HepG2 (cell line): ENCODE results near the gene SLC25A10. TPM values are rescaled to one million over a fixed set of nuclear protein-coding genes. Genes with fewer than 3 reads are reported as not detected.

Experiments
- AGO1 ChIP-seq: fragments of 200-400 bp; formaldehyde crosslinking; IDR thresholded peaks from 2 replicates; pipeline ENCODE4 v1.6.1; 2017; ENCODE audit warnings: mild to moderate bottlenecking, low read depth, low read length, moderate library complexity; ENCODE audit not compliant: poor library complexity, severe bottlenecking
- AGO2 ChIP-seq: fragments of 200-400 bp; formaldehyde crosslinking; optimal IDR thresholded peaks from 2 replicates; pipeline ENCODE3; 2017; ENCODE audit warnings: mild to moderate bottlenecking, low read depth, low read length, moderate library complexity
- ATF7-NPFF ChIP-seq: sonication (generic); formaldehyde crosslinking; IDR thresholded peaks from 2 replicates; pipeline ENCODE4 v1.8.1; 2023; ENCODE audit warnings: mild to moderate bottlenecking, low read depth, missing genetic modification reagents, moderate library complexity
- DR1 ChIP-seq: sonication (generic); formaldehyde crosslinking; IDR thresholded peaks from 2 replicates; pipeline ENCODE4 v1.8.0; 2021; ENCODE audit warnings: mild to moderate bottlenecking, missing genetic modification reagents, inconsistent platforms
- EP300 ChIP-seq, 3 experiments: sonication (generic) in 1 of 3; formaldehyde crosslinking in 1 of 3; IDR thresholded peaks; 2 replicates each; pipeline versions ENCODE4 v1.5.1 to v1.6.1; 2011 to 2020; ENCODE audit warnings: low read depth in 2 of 3, low read length in 2 of 3, borderline replicate concordance in 1 of 3, improper control_type of control experiment in 1 of 3, mild to moderate bottlenecking in 1 of 3, missing genetic modification reagents in 1 of 3, moderate library complexity in 1 of 3
- ERF ChIP-seq: IDR thresholded peaks from 2 replicates; pipeline ENCODE4 v1.6.1; 2018; ENCODE audit warnings: missing biosample characterization, missing genetic modification reagents
- HOXD1 ChIP-seq: sonication (generic); formaldehyde crosslinking; IDR thresholded peaks from 2 replicates; pipeline ENCODE4 v1.5.0; 2020; ENCODE audit warnings: missing genetic modification reagents
- MTA1 ChIP-seq: sonication (generic); formaldehyde crosslinking; IDR thresholded peaks from 2 replicates; pipeline ENCODE4 v1.4.0; 2020; ENCODE audit warnings: missing genetic modification reagents, mild to moderate bottlenecking, borderline replicate concordance
- POLR2G ChIP-seq: fragments of 200-400 bp; formaldehyde crosslinking; IDR thresholded peaks from 2 replicates; pipeline ENCODE4 v1.6.1; 2018; ENCODE audit warnings: mild to moderate bottlenecking, low read depth, low read length, moderate library complexity
- RBFOX2 ChIP-seq: fragments of 200-400 bp; formaldehyde crosslinking; IDR thresholded peaks from 2 replicates; pipeline ENCODE4 v1.6.1; 2017; ENCODE audit warnings: low read depth, mild to moderate bottlenecking, low read length
- SMARCC2 ChIP-seq: fragments of 450-650 bp; IDR thresholded peaks from 2 replicates; pipeline ENCODE4 v1.6.1; 2017; ENCODE audit warnings: antibody characterized with exemption, mild to moderate bottlenecking
- SSRP1 ChIP-seq: IDR thresholded peaks from 2 replicates; pipeline ENCODE4 v1.6.1; 2016; ENCODE audit warnings: control low read depth
- U2AF1 ChIP-seq: fragments of 200-400 bp; formaldehyde crosslinking; optimal IDR thresholded peaks from 2 replicates; pipeline ENCODE3; 2017; ENCODE audit warnings: mild to moderate bottlenecking, low read depth, low read length
- ZNF121 ChIP-seq: sonication (generic); formaldehyde crosslinking; IDR thresholded peaks from 2 replicates; pipeline ENCODE4 v1.5.0; 2020; ENCODE audit warnings: mild to moderate bottlenecking, missing genetic modification reagents
- ZNF160 ChIP-seq: sonication (generic); formaldehyde crosslinking; IDR thresholded peaks from 2 replicates; pipeline ENCODE4 v1.8.0; 2022; ENCODE audit warnings: mild to moderate bottlenecking, inconsistent platforms, missing genetic modification reagents
- ZNF263 ChIP-seq: sonication (generic); formaldehyde crosslinking; IDR thresholded peaks from 2 replicates; pipeline ENCODE4 v1.4.0; 2020; ENCODE audit warnings: missing genetic modification reagents
- ZNF274 ChIP-seq: sonication (generic); formaldehyde crosslinking; IDR thresholded peaks from 2 replicates; pipeline ENCODE4 v1.5.1; 2020; ENCODE audit warnings: mild to moderate bottlenecking, missing genetic modification reagents
- ZNF629 ChIP-seq: sonication (generic); formaldehyde crosslinking; conservative IDR thresholded peaks from 2 replicates; pipeline ENCODE4 v1.5.0; 2020; ENCODE audit warnings: missing genetic modification reagents
- ZNF777 ChIP-seq: sonication (generic); formaldehyde crosslinking; IDR thresholded peaks from 2 replicates; pipeline ENCODE4 v1.4.0; 2020; ENCODE audit warnings: missing genetic modification reagents
- ZSCAN29 ChIP-seq: sonication (generic); formaldehyde crosslinking; conservative IDR thresholded peaks from 2 replicates; pipeline ENCODE4 v1.4.0; 2020; ENCODE audit warnings: mild to moderate bottlenecking, missing genetic modification reagents
- polyA plus RNA-seq, 8 experiments: library from polyadenylated mRNA; depleted of rRNA in 3 of 8; stranded (reverse) in 7 of 8; unstranded in 1 of 8; fragments of >200 nt; fragmentation: Illumina TruSeq in 4 of 8; extraction: Trizol in 4 of 8; gene quantifications; 2 replicates each; pipeline versions ENCODE4 v1.2.1 to v1.2.3, GENCODE V29; 2011 to 2016; ENCODE audit warnings: low read depth in 4 of 8, missing spikeins in 1 of 8, mixed read lengths in 1 of 8; ENCODE audit not compliant: insufficient read depth in 1 of 8
- total RNA-seq, 5 experiments: library from RNA; depleted of rRNA; stranded (reverse); fragments of >200 nt; fragmentation: Illumina TruSeq; extraction: Trizol; gene quantifications; 2 replicates each; pipeline ENCODE4 v1.2.3, GENCODE V29; 2016; ENCODE audit warnings: low read depth in 1 of 5
- TF ChIP-seq, protein P1 (sequence below): IDR thresholded peaks from 2 replicates; pipeline ENCODE4 v1.6.1; 2012; ENCODE audit warnings: inconsistent platforms
- TF ChIP-seq, protein P2 (sequence below), 2 experiments: sonication (generic) in 1 of 2; formaldehyde crosslinking in 1 of 2; IDR thresholded peaks; 2 replicates each; pipeline versions ENCODE4 v1.4.0 to v1.6.1; 2016 to 2020; ENCODE audit warnings: borderline replicate concordance in 1 of 2, low read depth in 1 of 2, mild to moderate bottlenecking in 1 of 2, missing genetic modification reagents in 1 of 2
- TF ChIP-seq, protein P3 (sequence below): conservative IDR thresholded peaks from 2 replicates; pipeline ENCODE4 v1.6.1; 2018; ENCODE audit warnings: missing genetic modification reagents

Gene SLC25A10
- total and polyA plus RNA-seq, 2 of the 13 experiments (the other 11 are each of a cell fraction or from before 2014, with no cell fraction given) = 46.5 to 140 TPM

DNA sequence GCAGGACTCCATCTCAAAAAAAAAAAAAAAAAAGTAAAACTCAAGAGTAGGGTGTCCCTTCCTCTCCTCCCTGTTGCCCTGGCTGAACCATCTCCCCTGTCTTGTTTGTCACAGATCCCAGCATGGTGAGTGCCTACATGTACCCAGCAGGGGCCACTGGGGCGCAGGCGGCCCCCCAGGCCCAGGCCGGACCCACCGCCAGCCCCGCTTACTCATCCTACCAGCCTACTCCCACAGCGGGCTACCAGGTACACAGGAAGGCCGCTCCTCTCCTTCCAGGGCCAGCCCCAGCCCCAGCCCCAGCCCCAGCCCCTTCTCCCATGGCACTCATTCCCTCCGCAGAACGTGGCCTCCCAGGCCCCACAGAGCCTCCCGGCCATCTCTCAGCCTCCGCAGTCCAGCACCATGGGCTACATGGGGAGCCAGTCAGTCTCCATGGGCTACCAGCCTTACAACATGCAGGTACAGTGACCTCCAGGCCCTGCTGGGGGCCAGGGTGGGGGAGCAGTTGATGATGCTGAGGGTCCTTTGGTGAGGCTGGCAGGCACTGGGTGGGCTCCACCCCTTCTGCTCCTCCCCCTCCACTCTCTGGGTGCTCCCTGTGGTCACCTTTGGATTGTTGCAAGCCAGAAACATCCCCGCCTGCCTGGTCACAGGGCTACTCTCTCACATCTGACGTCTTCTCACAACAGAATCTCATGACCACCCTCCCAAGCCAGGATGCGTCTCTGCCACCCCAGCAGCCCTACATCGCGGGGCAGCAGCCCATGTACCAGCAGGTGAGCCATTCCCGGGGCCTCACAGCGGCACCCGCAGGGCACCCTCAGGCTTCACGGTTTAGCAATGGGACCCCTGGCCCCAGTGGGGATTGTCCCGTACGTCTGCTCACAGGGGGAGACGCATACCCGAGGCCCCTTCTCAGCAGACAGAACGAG lies 11.5 kb upstream of the SLC25A10 start (continued):
- peak; percentile 85 for TF ChIP-seq AGO2
- TF ChIP-seq ZNF274 (CRISPR knock-in tag) = 0 out of 2 replicates have a peak, but pooled peaks have one; percentile 34
- TF ChIP-seq HOXD1 = peak; percentile 45; the same call in 1 of the 2 replicates
- 0 out of 2 replicates have a peak, but pooled peaks have one; percentile 16 for TF ChIP-seq ZNF629
- TF ChIP-seq POLR2G = peak; percentile 39
- TF ChIP-seq RBFOX2 = 0 out of 2 replicates have a peak, but pooled peaks have one; percentile 62
- peak; percentile 84 for TF ChIP-seq AGO1
- no peak for TF ChIP-seq ERF (CRISPR knock-in tag)
- peak; percentile 31; the same call in 1 of the 2 replicates for TF ChIP-seq SSRP1 (CRISPR knock-in tag)
- TF ChIP-seq ZNF263 (CRISPR knock-in tag) = peak; percentile 87
- TF ChIP-seq, protein P1, sequence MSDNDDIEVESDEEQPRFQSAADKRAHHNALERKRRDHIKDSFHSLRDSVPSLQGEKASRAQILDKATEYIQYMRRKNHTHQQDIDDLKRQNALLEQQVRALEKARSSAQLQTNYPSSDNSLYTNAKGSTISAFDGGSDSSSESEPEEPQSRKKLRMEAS = peak; percentile 28; the same call in 1 of the 2 replicates
- TF ChIP-seq EP300 (IDR thresholded peaks at IDR 0.05; ENCODE audit: low read depth in 2 of 2, low read length in 2 of 2) = no peak
- TF ChIP-seq EP300 (CRISPR knock-in tag; IDR thresholded peaks at IDR 0.05; ENCODE audit: borderline replicate concordance) = 0 out of 2 replicates have a peak, but pooled peaks have one; percentile 10
- TF ChIP-seq, protein P2, sequence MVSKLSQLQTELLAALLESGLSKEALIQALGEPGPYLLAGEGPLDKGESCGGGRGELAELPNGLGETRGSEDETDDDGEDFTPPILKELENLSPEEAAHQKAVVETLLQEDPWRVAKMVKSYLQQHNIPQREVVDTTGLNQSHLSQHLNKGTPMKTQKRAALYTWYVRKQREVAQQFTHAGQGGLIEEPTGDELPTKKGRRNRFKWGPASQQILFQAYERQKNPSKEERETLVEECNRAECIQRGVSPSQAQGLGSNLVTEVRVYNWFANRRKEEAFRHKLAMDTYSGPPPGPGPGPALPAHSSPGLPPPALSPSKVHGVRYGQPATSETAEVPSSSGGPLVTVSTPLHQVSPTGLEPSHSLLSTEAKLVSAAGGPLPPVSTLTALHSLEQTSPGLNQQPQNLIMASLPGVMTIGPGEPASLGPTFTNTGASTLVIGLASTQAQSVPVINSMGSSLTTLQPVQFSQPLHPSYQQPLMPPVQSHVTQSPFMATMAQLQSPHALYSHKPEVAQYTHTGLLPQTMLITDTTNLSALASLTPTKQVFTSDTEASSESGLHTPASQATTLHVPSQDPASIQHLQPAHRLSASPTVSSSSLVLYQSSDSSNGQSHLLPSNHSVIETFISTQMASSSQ (IDR thresholded peaks at IDR 0.05; ENCODE audit: low read depth) = no peak
- TF ChIP-seq, protein P2 (CRISPR knock-in tag; IDR thresholded peaks at IDR 0.05; ENCODE audit: borderline replicate concordance) = 0 out of 2 replicates have a peak, but pooled peaks have one; percentile 17
- TF ChIP-seq DR1 (CRISPR knock-in tag) = 0 out of 2 replicates have a peak, but pooled peaks have one; percentile 1
- no peak for TF ChIP-seq SMARCC2
- 0 out of 2 replicates have a peak, but pooled peaks have one; percentile 17 for TF ChIP-seq MTA1 (CRISPR knock-in tag)
- 0 out of 2 replicates have a peak, but pooled peaks have one; percentile 29 for TF ChIP-seq ZSCAN29
- TF ChIP-seq ZNF777 (CRISPR knock-in tag) = 0 out of 2 replicates have a peak, but pooled peaks have one; percentile 6
- TF ChIP-seq ZNF121 = no peak
- TF ChIP-seq ZNF160 (CRISPR knock-in tag) = no peak
- no peak for TF ChIP-seq ATF7-NPFF (CRISPR knock-in tag)
- TF ChIP-seq U2AF1 = peak; percentile 23
- TF ChIP-seq, protein P3, sequence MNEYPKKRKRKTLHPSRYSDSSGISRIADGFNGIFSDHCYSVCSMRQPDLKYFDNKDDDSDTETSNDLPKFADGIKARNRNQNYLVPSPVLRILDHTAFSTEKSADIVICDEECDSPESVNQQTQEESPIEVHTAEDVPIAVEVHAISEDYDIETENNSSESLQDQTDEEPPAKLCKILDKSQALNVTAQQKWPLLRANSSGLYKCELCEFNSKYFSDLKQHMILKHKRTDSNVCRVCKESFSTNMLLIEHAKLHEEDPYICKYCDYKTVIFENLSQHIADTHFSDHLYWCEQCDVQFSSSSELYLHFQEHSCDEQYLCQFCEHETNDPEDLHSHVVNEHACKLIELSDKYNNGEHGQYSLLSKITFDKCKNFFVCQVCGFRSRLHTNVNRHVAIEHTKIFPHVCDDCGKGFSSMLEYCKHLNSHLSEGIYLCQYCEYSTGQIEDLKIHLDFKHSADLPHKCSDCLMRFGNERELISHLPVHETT = 0 out of 2 replicates have a peak, but pooled peaks have one; percentile 3
